H1 (cell line): ENCODE results near the gene LYPD6B. TPM values are rescaled to one million over a fixed set of nuclear protein-coding genes. Genes with fewer than 3 reads are reported as not detected.

ENCODE experiments used
- CTCF ChIA-PET: fragments of 300-600 bp; sonication (Branson Sonifier 250); formaldehyde crosslinking; loops from one replicate; lab custom pipeline; 2021; ENCODE audit not compliant: partially characterized antibody; lab: Charles Lee
- POLR2A ChIA-PET: fragments of 300-600 bp; sonication (Branson Sonifier 250); formaldehyde crosslinking; loops from one replicate; lab custom pipeline; 2021; ENCODE audit warnings: inconsistent platforms; ENCODE audit not compliant: partially characterized antibody; lab: Charles Lee
- DNase-seq, 2 experiments: peaks; one replicate each; pipeline versions ENCODE4 v3.0.0 to v3.0.0-alpha.2; 2010 to 2022; ENCODE audit warnings: low spot score in 2 of 2, low read depth in 1 of 2, mixed read lengths in 1 of 2
- FAIRE-seq: peaks from 2 replicates; lab custom pipeline; 2011; peaks lifted over from hg19 to GRCh38; lab: Jason Lieb, UNC
- H2AFZ ChIP-seq: 2 replicates; pipeline ENCODE4 v1.8.1; 2012; ENCODE audit warnings: low read length, inconsistent platforms
- H2AK5ac ChIP-seq: 2 replicates; pipeline ENCODE4 v1.6.1; 2013; ENCODE audit warnings: low read depth, low read length
- H2BK120ac ChIP-seq: replicated peaks from 2 replicates; pipeline ENCODE3; 2013; ENCODE audit warnings: low read depth, low read length, inconsistent platforms
- H2BK12ac ChIP-seq: 2 replicates; pipeline ENCODE4 v1.6.1; 2013; ENCODE audit warnings: low read depth, low read length
- H2BK15ac ChIP-seq: 2 replicates; pipeline ENCODE4 v1.6.1; 2013; ENCODE audit warnings: low read length
- H2BK20ac ChIP-seq: 2 replicates; pipeline ENCODE4 v1.6.1; 2013; ENCODE audit warnings: low read length
- H2BK5ac ChIP-seq: 2 replicates; pipeline ENCODE4 v1.6.1; 2013; ENCODE audit warnings: low read depth, low read length
- H3K14ac ChIP-seq: 2 replicates; pipeline ENCODE4 v1.6.1; 2013; ENCODE audit warnings: inconsistent platforms; ENCODE audit not compliant: insufficient read length
- H3K18ac ChIP-seq: 2 replicates; pipeline ENCODE4 v1.6.1; 2013; ENCODE audit warnings: low read length; ENCODE audit errors: extremely low read depth
- H3K23ac ChIP-seq: 2 replicates; pipeline ENCODE4 v1.6.1; 2013; ENCODE audit warnings: inconsistent platforms; ENCODE audit not compliant: insufficient read length
- H3K23me2 ChIP-seq: 2 replicates; pipeline ENCODE4 v1.6.1; 2013; ENCODE audit warnings: low read depth, low read length
- H3K27ac ChIP-seq: 2 replicates; pipeline ENCODE4 v1.6.1; 2011; ENCODE audit warnings: low read depth, low read length, inconsistent platforms
- H3K27me3 ChIP-seq, 4 experiments: replicated peaks in 1 of 4; 1 replicate in 1 of 4; 2 replicates in 3 of 4; pipeline versions ENCODE4 v1.6.1 to v1.8.1; 2011 to 2013; ENCODE audit warnings: low read length in 3 of 4, mild to moderate bottlenecking in 3 of 4, inconsistent platforms in 2 of 4, mixed read lengths in 2 of 4, moderate library complexity in 1 of 4; ENCODE audit not compliant: control insufficient read depth in 3 of 4, insufficient read depth in 3 of 4; ENCODE audit errors: extremely low read depth in 1 of 4
- H3K36me3 ChIP-seq, 4 experiments: 2 replicates each; pipeline versions ENCODE4 v1.6.1 to v1.8.1; 2011 to 2013; ENCODE audit warnings: mild to moderate bottlenecking in 4 of 4, low read length in 3 of 4, moderate library complexity in 2 of 4, control low read depth in 1 of 4, inconsistent platforms in 1 of 4; ENCODE audit not compliant: insufficient read depth in 4 of 4, control insufficient read depth in 2 of 4
- H3K4ac ChIP-seq: replicated peaks from 2 replicates; pipeline ENCODE3; 2013; ENCODE audit warnings: low read length, low read depth, mixed read lengths, inconsistent platforms; ENCODE audit not compliant: insufficient read length
- H3K4me1 ChIP-seq, 4 experiments: replicated peaks in 1 of 4; 1 replicate in 1 of 4; 2 replicates in 3 of 4; pipeline versions ENCODE4 v1.6.1 to v1.8.1; 2011 to 2013; ENCODE audit warnings: low read length in 3 of 4, inconsistent platforms in 2 of 4, mixed read lengths in 1 of 4; ENCODE audit not compliant: insufficient read depth in 4 of 4, control insufficient read depth in 3 of 4
- H3K4me2 ChIP-seq, 2 experiments: 2 replicates each; pipeline versions ENCODE4 v1.6.1 to v1.8.1; 2011 to 2013; ENCODE audit warnings: low read depth in 2 of 2, low read length in 2 of 2, control low read depth in 1 of 2, inconsistent platforms in 1 of 2, mild to moderate bottlenecking in 1 of 2; ENCODE audit not compliant: insufficient read depth in 1 of 2
- H3K4me3 ChIP-seq, 4 experiments: fragments of 200-600, 300-600 bp in 1 of 4; sonication (generic), shearing (Covaris generic), sonication (Bioruptor Twin) in 1 of 4; 2 replicates each; pipeline versions ENCODE4 v1.5.1 to v1.8.1; 2011 to 2016; ENCODE audit warnings: low read length in 4 of 4, low read depth in 3 of 4, control low read depth in 2 of 4, inconsistent platforms in 2 of 4, mild to moderate bottlenecking in 2 of 4, mixed read lengths in 1 of 4, moderate library complexity in 1 of 4; ENCODE audit not compliant: insufficient read depth in 2 of 4; ENCODE audit errors: extremely low read depth in 1 of 4
- H3K56ac ChIP-seq: replicated peaks from 2 replicates; pipeline ENCODE3; 2013; ENCODE audit warnings: low read depth, mild to moderate bottlenecking, mixed read lengths, low read length, inconsistent platforms; ENCODE audit not compliant: insufficient read length
- H3K79me1 ChIP-seq: 2 replicates; pipeline ENCODE4 v1.6.1; 2013; ENCODE audit warnings: low read depth, low read length, control low read depth
- H3K79me2 ChIP-seq, 2 experiments: 2 replicates each; pipeline versions ENCODE4 v1.6.1 to v1.8.1; 2012 to 2013; ENCODE audit warnings: low read length in 2 of 2, mild to moderate bottlenecking in 2 of 2, inconsistent platforms in 1 of 2; ENCODE audit not compliant: insufficient read depth in 2 of 2, control insufficient read depth in 1 of 2
- H3K9ac ChIP-seq, 4 experiments: replicated peaks in 1 of 4; 1 replicate in 1 of 4; 2 replicates in 3 of 4; pipeline versions ENCODE4 v1.6.1 to v1.8.1; 2011 to 2013; ENCODE audit warnings: low read depth in 3 of 4, low read length in 3 of 4, control low read depth in 2 of 4, mild to moderate bottlenecking in 2 of 4, moderate library complexity in 2 of 4, inconsistent platforms in 1 of 4; ENCODE audit errors: extremely low read depth in 1 of 4
- H3K9me3 ChIP-seq, 2 experiments: 2 replicates each; pipeline versions ENCODE4 v1.6.1 to v1.8.1; 2012 to 2013; ENCODE audit warnings: mild to moderate bottlenecking in 2 of 2, moderate library complexity in 2 of 2, control low read depth in 1 of 2, inconsistent platforms in 1 of 2, low read depth in 1 of 2, low read length in 1 of 2, mixed read lengths in 1 of 2; ENCODE audit not compliant: insufficient read depth in 2 of 2
- H4K20me1 ChIP-seq, 2 experiments: replicated peaks in 1 of 2; 2 replicates each; pipeline versions ENCODE3 to v1.8.1; 2011 to 2013; ENCODE audit warnings: inconsistent platforms in 2 of 2, low read length in 2 of 2, mild to moderate bottlenecking in 1 of 2; ENCODE audit not compliant: insufficient read depth in 2 of 2, control insufficient read depth in 1 of 2
- H4K5ac ChIP-seq: 2 replicates; pipeline ENCODE4 v1.6.1; 2013; ENCODE audit warnings: low read length, low read depth, mixed read lengths, inconsistent platforms; ENCODE audit not compliant: insufficient read length
- H4K8ac ChIP-seq: 2 replicates; pipeline ENCODE4 v1.8.0; 2013; ENCODE audit warnings: mild to moderate bottlenecking, moderate library complexity, low read length, inconsistent platforms; ENCODE audit not compliant: insufficient read depth; ENCODE audit errors: extremely low read depth
- H4K91ac ChIP-seq: replicated peaks from 2 replicates; pipeline ENCODE3; 2013; ENCODE audit warnings: low read length, mixed read lengths, inconsistent platforms; ENCODE audit not compliant: insufficient read length
- CREB1 ChIP-seq: IDR thresholded peaks from 2 replicates; pipeline ENCODE4 v1.6.1; 2012; ENCODE audit warnings: inconsistent platforms
- MAFK ChIP-seq: IDR thresholded peaks from 2 replicates; pipeline ENCODE4 v1.6.1; 2012; ENCODE audit warnings: low read depth, mild to moderate bottlenecking, improper control_type of control experiment, low read length
- POLR2A ChIP-seq, 2 experiments: IDR thresholded peaks; 1 replicate in 1 of 2; 2 replicates in 1 of 2; pipeline ENCODE4 v1.6.1; 2011; ENCODE audit warnings: low read depth in 2 of 2, low read length in 2 of 2, mild to moderate bottlenecking in 2 of 2; ENCODE audit errors: control extremely low read depth in 1 of 2
- WGBS, 2 experiments: shearing (Covaris generic) in 1 of 2; methylation state at CpG; one replicate each; pipeline versions ENCODE4 v1.1.6 to v1.1.7; 2013 to 2015; ENCODE audit warnings: low lambda C conversion rate in 2 of 2, mixed read lengths in 2 of 2, inconsistent platforms in 1 of 2, low coverage in 1 of 2, missing lambda C conversion rate in 1 of 2; ENCODE audit not compliant: insufficient replicate concordance in 2 of 2, insufficient coverage in 1 of 2, insufficient read length in 1 of 2; ENCODE audit errors: extremely low coverage in 1 of 2, missing lambda C conversion rate in 1 of 2; 5-methylcytosine and 5-hydroxymethylcytosine counted together
- polyA plus RNA-seq, 7 experiments: library from polyadenylated mRNA; depleted of rRNA in 3 of 7; stranded (reverse) in 5 of 7; unstranded in 2 of 7; fragments of >200 nt in 5 of 7; fragments of 200-250 nt in 2 of 7; gene quantifications; 1 replicate in 5 of 7; 2 replicates in 1 of 7; 4 replicates in 1 of 7; pipeline versions ENCODE4 v1.2.1 to v1.2.3, GENCODE V29; 2011 to 2013; ENCODE audit warnings: missing spikeins in 2 of 7, mixed read lengths in 2 of 7
- total RNA-seq: library from RNA; stranded (reverse); fragmentation: NEBNext Ultra II Directional; extraction: Animal tissue kit (Norgen Biotek cat#: 25700); gene quantifications from 2 replicates; pipeline ENCODE4 v1.2.1, GENCODE V29; 2021
- TF ChIP-seq, protein P1 (sequence below): IDR thresholded peaks from 2 replicates; pipeline ENCODE4 v1.6.1; 2012; ENCODE audit warnings: inconsistent platforms

The LYPD6B gene
- total and polyA plus RNA-seq, 2 of the 8 experiments (the other 6 are each of a cell fraction or from before 2014, with no cell fraction given), result 2.2 to 3.5 TPM

DNA sequence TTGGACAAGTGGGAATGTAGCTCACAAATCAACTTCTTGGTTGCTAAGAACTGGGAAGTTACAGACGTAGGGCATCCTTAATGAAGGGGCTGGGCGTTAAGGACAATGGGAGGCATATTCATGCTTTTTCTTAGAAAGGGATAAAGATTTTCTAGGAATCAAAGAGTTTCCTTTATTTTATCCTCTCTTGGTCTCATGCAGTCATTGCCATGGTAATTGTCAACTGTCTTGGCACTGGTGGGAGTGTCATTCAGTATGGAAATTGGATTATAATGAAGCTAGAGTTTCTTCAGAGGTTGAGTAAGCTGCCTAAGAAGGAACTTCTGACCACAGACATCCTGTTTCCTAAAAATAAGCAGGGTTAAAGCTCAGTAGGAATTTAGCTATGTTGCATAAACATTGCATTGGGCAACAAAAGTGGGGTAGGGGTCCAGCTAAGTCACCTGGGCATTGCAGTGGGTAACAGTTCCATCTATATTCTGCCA, 114.0 kb downstream of the LYPD6B start:
- Histone ChIP-seq H3K4ac (no peak overlapping the region), H3K9me3 (no peaks in the 10 kb centered on the region), H3K14ac (no peak overlapping the region), H4K20me1 (no peaks in the 10 kb centered on the region), H2BK12ac (no peak overlapping the region), H3K79me2 (no peaks in the 10 kb centered on the region), H3K9ac (no peak overlapping the region), H4K91ac (no peak overlapping the region), H2BK120ac (no peak overlapping the region), H3K23me2 (no peaks in the 10 kb centered on the region; the same call in 1 of the 2 replicates), H3K27ac (no peak overlapping the region), H3K4me1 (peaks cover 0 to 7% (median 3%) of the 10 kb centered on the region in 4 experiments; a peak in 1 of 7 replicates), H3K4me2 (no peak overlapping the region), H3K36me3 (no peaks in the 10 kb centered on the region), H3K79me1 (no peaks in the 10 kb centered on the region), H3K56ac (no peak overlapping the region), H2AK5ac (no peak overlapping the region), H2BK20ac (no peak overlapping the region), H3K27me3 (no peaks in the 10 kb centered on the region), H2BK15ac (no peak overlapping the region), H3K23ac (no peak overlapping the region), H4K8ac (no peak overlapping the region), H2AFZ (no peak overlapping the region), H3K4me3 (no peak overlapping the region), H4K5ac (no peak overlapping the region), H2BK5ac (no peak overlapping the region), H3K18ac (no peak overlapping the region)
- ChIA-PET CTCF (interaction anchor here (1.3 to 1.6 kb wide), 2 partner anchors 12 to 87 kb away, joined by 3 read pairs; no protein-coding TSS in a partner anchor), POLR2A (interaction anchor here (1.6 kb wide), 1 partner anchor 11 kb away, joined by 3 read pairs; no protein-coding TSS in a partner anchor)
- no peak for DNase-seq
- WGBS, 2 experiments, result 25% methylated on average over 2 of the region's 2 CpGs; no CpG with 5 or more reads in 1 of the 2 experiments
- FAIRE-seq, result no peak
- TF ChIP-seq MAFK (no peak), CREB1 (no peak), POLR2A (IDR thresholded peaks at IDR 0.05; ENCODE audit: control extremely low read depth in 1 of 2, low read depth in 2 of 2, low read length in 2 of 2) (no peak)
- TF ChIP-seq, protein P1, sequence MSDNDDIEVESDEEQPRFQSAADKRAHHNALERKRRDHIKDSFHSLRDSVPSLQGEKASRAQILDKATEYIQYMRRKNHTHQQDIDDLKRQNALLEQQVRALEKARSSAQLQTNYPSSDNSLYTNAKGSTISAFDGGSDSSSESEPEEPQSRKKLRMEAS, result no peak
